ENCODE results near the gene MRPL43. TPM values are rescaled to one million over a fixed set of nuclear protein-coding genes. Genes with fewer than 3 reads are reported as not detected.

MRPL43 gene
- total and polyA plus RNA-seq, 9 of the 15 experiments (the other 6 are each of a cell fraction or from before 2014, with no cell fraction given) = 15.1 to 63.7 (median 37.2) TPM

GRCh38 chr10:101021692-101022251, 34.5 kb upstream of the MRPL43 start (continued):
- no peak for TF ChIP-seq HSF4 (CRISPR knock-in tag; IDR thresholded peaks at IDR 0.05; ENCODE audit: borderline replicate concordance)
- TF ChIP-seq GABPB2 (CRISPR knock-in tag; conservative IDR thresholded peaks at IDR 0.05) = no peak
- TF ChIP-seq TEAD1 (CRISPR knock-in tag; IDR thresholded peaks at IDR 0.05) = no peak
- no peak for TF ChIP-seq SMARCA4 (IDR thresholded peaks at IDR 0.05)
- TF ChIP-seq ZBTB40 (IDR thresholded peaks at IDR 0.05) = no peak
- no peak for TF ChIP-seq ZBTB40 (CRISPR knock-in tag; IDR thresholded peaks at IDR 0.05)
- TF ChIP-seq ZNF146 (CRISPR knock-in tag; IDR thresholded peaks at IDR 0.05; ENCODE audit: unreplicated experiment) = no peak
- no peak for TF ChIP-seq FOS (IDR thresholded peaks at IDR 0.05; ENCODE audit: extremely low read depth, insufficient read length)
- no peak for TF ChIP-seq GTF2B (IDR thresholded peaks at IDR 0.05; ENCODE audit: extremely low read depth, insufficient read length)
- no peak for TF ChIP-seq TGIF2 (CRISPR knock-in tag; IDR thresholded peaks at IDR 0.05)
